Neural cell (in vitro differentiated cells): ENCODE measurements around the gene ATP6V1F.

ENCODE experiments used
- CTCF ChIP-seq: fragments of 450-650 bp; IDR thresholded peaks from 2 replicates; pipeline ENCODE4 v1.5.1; 2014; ENCODE audit warnings: antibody characterized with exemption, mild to moderate bottlenecking, moderate library complexity; ENCODE audit not compliant: poor library complexity, severe bottlenecking
- EP300 ChIP-seq: fragments of 450-650 bp; conservative IDR thresholded peaks from 2 replicates; pipeline ENCODE4 v1.6.1; 2014; ENCODE audit warnings: antibody characterized with exemption, mild to moderate bottlenecking, moderate library complexity; ENCODE audit not compliant: poor library complexity, severe bottlenecking
- EZH2 ChIP-seq: fragments of 200-600, 300-800 bp; shearing (Covaris generic), sonication (generic); IDR thresholded peaks from 2 replicates; pipeline ENCODE4 v1.6.1; 2014; ENCODE audit warnings: antibody characterized with exemption, low read length, borderline replicate concordance, mild to moderate bottlenecking; ENCODE audit not compliant: insufficient read depth, poor library complexity, severe bottlenecking
- MXI1 ChIP-seq: fragments of 450-650 bp; conservative IDR thresholded peaks from 2 replicates; pipeline ENCODE4 v1.6.1; 2014; ENCODE audit warnings: antibody characterized with exemption, mild to moderate bottlenecking; ENCODE audit not compliant: poor library complexity, severe bottlenecking
- POLR2AphosphoS5 ChIP-seq: IDR thresholded peaks from 2 replicates; pipeline ENCODE4 v1.6.1; 2012
- RAD21 ChIP-seq: fragments of 450-650 bp; conservative IDR thresholded peaks from 2 replicates; pipeline ENCODE4 v1.6.1; 2014; ENCODE audit warnings: antibody characterized with exemption, mild to moderate bottlenecking, moderate library complexity
- REST ChIP-seq: IDR thresholded peaks from 2 replicates; pipeline ENCODE4 v1.6.1; 2012; ENCODE audit warnings: borderline replicate concordance
- SMC3 ChIP-seq: fragments of 450-650 bp; conservative IDR thresholded peaks from 2 replicates; pipeline ENCODE4 v1.6.1; 2014; ENCODE audit warnings: antibody characterized with exemption, mild to moderate bottlenecking, moderate library complexity; ENCODE audit not compliant: poor library complexity
- TAF1 ChIP-seq: IDR thresholded peaks from 2 replicates; pipeline ENCODE4 v1.6.1; 2012; ENCODE audit warnings: low read depth

GRCh38 chr7:128843938-128844621 is 18.6 kb upstream of the ATP6V1F start:
- no peak for TF ChIP-seq EP300
- TF ChIP-seq CTCF, result no peak
- TF ChIP-seq REST, result no peak
- TF ChIP-seq POLR2AphosphoS5, result no peak
- no peak for TF ChIP-seq EZH2
- no peak for TF ChIP-seq TAF1
- TF ChIP-seq RAD21, result no peak
- TF ChIP-seq MXI1, result no peak
- TF ChIP-seq SMC3, result no peak
